Testis (tissue), 2 donors: ENCODE measurements around the gene KRTAP10-9.

Source experiments
- CTCF ChIP-seq, 3 experiments: fragments of 450-650 bp in 2 of 3; fragments of 200-600 bp in 1 of 3; sonication (generic) in 1 of 3; IDR thresholded peaks; one replicate each; pipeline ENCODE4 v1.5.1; 2016 to 2019; ENCODE audit warnings: antibody characterized with exemption in 3 of 3, mild to moderate bottlenecking in 2 of 3, moderate library complexity in 1 of 3
- POLR2A ChIP-seq: fragments of 450-650 bp; IDR thresholded peaks from one replicate; pipeline ENCODE4 v1.6.1; 2017; ENCODE audit warnings: antibody characterized with exemption, mild to moderate bottlenecking, moderate library complexity

DNA sequence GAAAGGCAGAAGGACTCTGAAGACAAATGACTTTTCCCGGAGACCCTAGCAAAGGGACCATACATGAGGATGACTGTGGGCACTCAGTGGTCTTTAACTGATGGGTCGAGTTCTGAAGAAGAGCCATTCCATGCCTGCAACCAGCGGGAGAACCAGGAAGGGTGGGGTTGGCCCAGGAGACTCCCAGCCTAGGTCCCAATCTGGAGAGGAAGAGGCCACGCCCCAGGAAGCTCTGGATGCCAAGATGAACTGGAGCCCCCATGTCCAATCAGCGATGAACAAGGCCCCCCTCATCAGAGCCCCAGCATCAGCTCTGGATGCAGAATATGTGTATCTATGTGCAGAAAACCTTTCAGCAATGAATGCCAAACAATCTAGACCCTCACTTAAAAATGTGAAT lies 13.9 kb downstream of the KRTAP10-9 start:
- TF ChIP-seq CTCF (IDR thresholded peaks at IDR 0.05) (no peak), POLR2A (no peak)
